GM23248 (cell line): ENCODE data around the gene THAP4.

Experiments used
- EZH2 ChIP-seq: fragments of 200-600 bp; sonication (generic); IDR thresholded peaks from 2 replicates; pipeline ENCODE4 v1.6.1; 2018; ENCODE audit warnings: antibody characterized with exemption, mild to moderate bottlenecking; ENCODE audit not compliant: insufficient read depth, poor library complexity, severe bottlenecking
- EZH2phosphoT487 ChIP-seq: fragments of 200-600 bp; sonication (generic); IDR thresholded peaks from 2 replicates; pipeline ENCODE4 v1.6.1; 2018; ENCODE audit warnings: antibody characterized with exemption, moderate library complexity, mild to moderate bottlenecking, low read depth; ENCODE audit not compliant: insufficient read depth

- TF ChIP-seq EZH2: no peak
- no peak for TF ChIP-seq EZH2phosphoT487
These were observed 43.1 kb upstream of the THAP4 start for GRCh38 chr2:241680044-241680443.
